ENCODE measurements around the gene THOP1.

THOP1 gene

GRCh38 chr19:2785244-2785997 is at the start of gene THOP1:
THOP1 (plus strand) TSS chr19:2785503; CDS start chr19:2785663, 160 bp downstream.
- Histone ChIP-seq H3K27me3 (ENCODE audit: control insufficient read depth, low read length) (no peaks in the 10 kb centered on the region), H4K20me1 (ENCODE audit: control insufficient read depth, insufficient read depth, low read depth, low read length) (peaks cover 26% of the 10 kb centered on the region), H3K4me1 (ENCODE audit: control insufficient read depth, low read length) (peaks cover 68% of the 10 kb centered on the region), H3K9me2 (replicated peaks; ENCODE audit: control insufficient read depth, low read length) (no peaks in the 10 kb centered on the region), H3K27ac (ENCODE audit: low read depth, low read length) (peak within 1 kb of the TSS; percentile 81), H3K36me3 (ENCODE audit: control insufficient read depth, low read length) (peaks cover 59% of the 10 kb centered on the region), H3K4me2 (ENCODE audit: low read length) (peak within 1 kb of the TSS; percentile 93), H3F3A (ENCODE audit: control insufficient read depth, insufficient read depth) (peaks cover 5% of the 10 kb centered on the region), H3K79me2 (ENCODE audit: control insufficient read depth, low read length) (peaks cover 84% of the 10 kb centered on the region), H3K4me3 (ENCODE audit: low read length) (peak within 1 kb of the TSS; percentile 97), H3K9me3 (ENCODE audit: control insufficient read depth, insufficient read depth, low read length) (no peaks in the 10 kb centered on the region)
- TF ChIP-seq EZH2phosphoT487 (IDR thresholded peaks at IDR 0.05; ENCODE audit: borderline replicate concordance, low read length) (no peak), CTCF (IDR thresholded peaks at IDR 0.05; ENCODE audit: low read depth, low read length, poor library complexity, severe bottlenecking) (no peak)

- Histone ChIP-seq H3K4me2 (ENCODE audit: low read length) (no peak overlapping the region), H3K27me3 (ENCODE audit: control insufficient read depth, low read length) (no peaks in the 10 kb centered on the region), H3F3A (ENCODE audit: control insufficient read depth, insufficient read depth) (no peaks in the 10 kb centered on the region), H3K9me2 (replicated peaks; ENCODE audit: control insufficient read depth, low read length) (no peaks in the 10 kb centered on the region), H3K79me2 (ENCODE audit: control insufficient read depth, low read length) (peaks cover 51% of the 10 kb centered on the region), H3K4me1 (ENCODE audit: control insufficient read depth, low read length) (peaks cover 11% of the 10 kb centered on the region; the same call in 1 of the 2 replicates), H3K36me3 (ENCODE audit: control insufficient read depth, low read length) (peaks cover 54% of the 10 kb centered on the region), H3K4me3 (ENCODE audit: low read length) (no peak overlapping the region), H3K9me3 (ENCODE audit: control insufficient read depth, insufficient read depth, low read length) (no peaks in the 10 kb centered on the region), H3K27ac (ENCODE audit: low read depth, low read length) (no peak overlapping the region), H4K20me1 (ENCODE audit: control insufficient read depth, insufficient read depth, low read depth, low read length) (no peaks in the 10 kb centered on the region)
- TF ChIP-seq CTCF (IDR thresholded peaks at IDR 0.05; ENCODE audit: low read depth, low read length, poor library complexity, severe bottlenecking) (no peak), EZH2phosphoT487 (IDR thresholded peaks at IDR 0.05; ENCODE audit: borderline replicate concordance, low read length) (no peak)
Measured at GRCh38 chr19:2736550-2737190, 48.6 kb upstream of the THOP1 start.

- Histone ChIP-seq H3K4me3 (ENCODE audit: low read length) (peak within 1 kb of the TSS; percentile 99), H3K27me3 (ENCODE audit: control insufficient read depth, low read length) (peaks cover 7% of the 10 kb centered on the region), H3K9me3 (ENCODE audit: control insufficient read depth, insufficient read depth, low read length) (no peaks in the 10 kb centered on the region), H3K79me2 (ENCODE audit: control insufficient read depth, low read length) (peaks cover 42% of the 10 kb centered on the region), H3F3A (ENCODE audit: control insufficient read depth, insufficient read depth) (no peaks in the 10 kb centered on the region), H3K36me3 (ENCODE audit: control insufficient read depth, low read length) (peaks cover 31% of the 10 kb centered on the region), H3K4me2 (ENCODE audit: low read length) (peak within 1 kb of the TSS; percentile 97), H3K4me1 (ENCODE audit: control insufficient read depth, low read length) (peaks cover 17% of the 10 kb centered on the region), H4K20me1 (ENCODE audit: control insufficient read depth, insufficient read depth, low read depth, low read length) (no peaks in the 10 kb centered on the region), H3K9me2 (replicated peaks; ENCODE audit: control insufficient read depth, low read length) (no peaks in the 10 kb centered on the region), H3K27ac (ENCODE audit: low read depth, low read length) (peak within 1 kb of the TSS; percentile 51)
- TF ChIP-seq CTCF (IDR thresholded peaks at IDR 0.05; ENCODE audit: low read depth, low read length, poor library complexity, severe bottlenecking) (no peak), EZH2phosphoT487 (IDR thresholded peaks at IDR 0.05; ENCODE audit: borderline replicate concordance, low read length) (no peak)
Measured at GRCh38 chr19:2739602-2740313, 45.5 kb upstream of the THOP1 start, which contains the start of gene SLC39A3. SLC39A3 (minus strand) TSS chr19:2740017; CDS start chr19:2737257, 2,760 bp downstream.
